ACHN (cell line): ENCODE results near the gene DNAH14.

Experiments
- DNase-seq: peaks from one replicate; pipeline ENCODE4 v3.0.0-alpha.2; 2015
- in situ Hi-C: cut with HindIII; loops from 2 replicates; pipeline ENCODE4 v1.10.0; 2017; ENCODE audit warnings: low sequenced_read_pairs, low pct_ligation_motif_present, low pct_unique_long_range_greater_than_20kb

Gene DNAH14

GRCh38 chr1:225426395-225427234, 497.1 kb downstream of the DNAH14 start:
- DNase-seq = peak; percentile 41
- in situ Hi-C loops = no loop called here

GRCh38 chr1:225427235-225428067, 498.0 kb downstream of the DNAH14 start, which contains the start of gene LBR:
Gene LBR, minus strand, starts transcription at chr1:225428038. Its CDS starts 3,963 bp downstream, at chr1:225424075.
- DNase-seq = peak; percentile 43
- in situ Hi-C loops = no loop called here

- in situ Hi-C loops = no loop called here
- peak; percentile 94 for DNase-seq
These were observed 498.8 kb downstream of the DNAH14 start for GRCh38 chr1:225428068-225428880.

- in situ Hi-C loops = no loop called here
- DNase-seq = no peak
These were observed 499.5 kb downstream of the DNAH14 start for GRCh38 chr1:225428881-225429455.

- in situ Hi-C loops = no loop called here
- no peak for DNase-seq
These were observed 500.8 kb downstream of the DNAH14 start for GRCh38 chr1:225430301-225430700.

- no peak for DNase-seq
- in situ Hi-C loops = no loop called here
These were observed 501.8 kb downstream of the DNAH14 start for GRCh38 chr1:225431081-225431863.

GRCh38 chr1:225434046-225434445, 504.6 kb downstream of the DNAH14 start:
- in situ Hi-C loops = no loop called here
- DNase-seq = no peak

GRCh38 chr1:225435076-225435475, 505.6 kb downstream of the DNAH14 start:
- no peak for DNase-seq
- in situ Hi-C loops = no loop called here

GRCh38 chr1:225435487-225435886, 506.0 kb downstream of the DNAH14 start:
- DNase-seq = no peak
- in situ Hi-C loops = no loop called here

GRCh38 chr1:225435957-225436392, 506.5 kb downstream of the DNAH14 start:
- in situ Hi-C loops = no loop called here
- no peak for DNase-seq

GRCh38 chr1:225437710-225438437, 508.4 kb downstream of the DNAH14 start:
- in situ Hi-C loops = no loop called here
- DNase-seq = peak; percentile 54

- in situ Hi-C loops = no loop called here
- DNase-seq = no peak
These were observed 511.1 kb downstream of the DNAH14 start for GRCh38 chr1:225440380-225441221.

- DNase-seq = peak; percentile 87
- in situ Hi-C loops = no loop called here
These were observed 512.0 kb downstream of the DNAH14 start for GRCh38 chr1:225441314-225442122.

GRCh38 chr1:225442123-225442505, 512.6 kb downstream of the DNAH14 start:
- in situ Hi-C loops = no loop called here
- DNase-seq = no peak
